ENCODE results near the gene MYO9A. TPM values are rescaled to one million over a fixed set of nuclear protein-coding genes. Genes with fewer than 3 reads are reported as not detected.

Gene MYO9A
- total RNA-seq, 1 donor from 2014 or later = 50.6 TPM

DNA sequence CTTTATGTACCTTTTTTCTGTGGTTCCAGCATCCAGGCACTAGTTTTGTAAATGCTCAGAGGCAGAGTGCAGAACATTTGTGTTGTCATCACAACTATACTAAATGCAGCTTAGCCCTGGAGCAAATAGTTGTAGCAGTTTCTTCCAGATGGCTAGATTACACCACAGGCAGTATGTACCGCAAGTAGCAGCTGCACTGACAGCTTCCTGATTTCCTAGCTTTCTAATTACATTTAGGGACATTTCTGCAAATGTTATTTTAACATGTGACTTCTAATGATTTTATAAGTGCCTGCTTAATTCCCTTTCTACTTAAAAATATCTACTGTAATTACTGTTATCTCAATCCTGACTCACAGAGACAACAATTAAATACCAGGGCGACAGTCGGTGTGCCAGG lies 201.1 kb downstream of the MYO9A start:
- DNase-seq (no peak), ATAC-seq (ENCODE audit: low read depth) (no peak)
- ChIA-PET CTCF (no interaction called here), POLR2A (no interaction called here)
- H3K4me3 Mint-ChIP-seq = no peak overlapping the region
- H3K27me3 Mint-ChIP-seq = no peaks in the 10 kb centered on the region
- intact Hi-C loops (cut with micrococcal nuclease) = no loop called here
- TF ChIP-seq, protein P1, sequence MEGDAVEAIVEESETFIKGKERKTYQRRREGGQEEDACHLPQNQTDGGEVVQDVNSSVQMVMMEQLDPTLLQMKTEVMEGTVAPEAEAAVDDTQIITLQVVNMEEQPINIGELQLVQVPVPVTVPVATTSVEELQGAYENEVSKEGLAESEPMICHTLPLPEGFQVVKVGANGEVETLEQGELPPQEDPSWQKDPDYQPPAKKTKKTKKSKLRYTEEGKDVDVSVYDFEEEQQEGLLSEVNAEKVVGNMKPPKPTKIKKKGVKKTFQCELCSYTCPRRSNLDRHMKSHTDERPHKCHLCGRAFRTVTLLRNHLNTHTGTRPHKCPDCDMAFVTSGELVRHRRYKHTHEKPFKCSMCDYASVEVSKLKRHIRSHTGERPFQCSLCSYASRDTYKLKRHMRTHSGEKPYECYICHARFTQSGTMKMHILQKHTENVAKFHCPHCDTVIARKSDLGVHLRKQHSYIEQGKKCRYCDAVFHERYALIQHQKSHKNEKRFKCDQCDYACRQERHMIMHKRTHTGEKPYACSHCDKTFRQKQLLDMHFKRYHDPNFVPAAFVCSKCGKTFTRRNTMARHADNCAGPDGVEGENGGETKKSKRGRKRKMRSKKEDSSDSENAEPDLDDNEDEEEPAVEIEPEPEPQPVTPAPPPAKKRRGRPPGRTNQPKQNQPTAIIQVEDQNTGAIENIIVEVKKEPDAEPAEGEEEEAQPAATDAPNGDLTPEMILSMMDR (IDR thresholded peaks at IDR 0.05) = no peak
- peaks cover 5% of the 10 kb centered on the region for H3K4me1 Mint-ChIP-seq
- no peak overlapping the region for H3K27ac Mint-ChIP-seq
- peaks cover 6% of the 10 kb centered on the region for H3K9me3 Mint-ChIP-seq
- H3K36me3 Mint-ChIP-seq (ENCODE audit: low read depth) = peaks cover 28% of the 10 kb centered on the region

DNA sequence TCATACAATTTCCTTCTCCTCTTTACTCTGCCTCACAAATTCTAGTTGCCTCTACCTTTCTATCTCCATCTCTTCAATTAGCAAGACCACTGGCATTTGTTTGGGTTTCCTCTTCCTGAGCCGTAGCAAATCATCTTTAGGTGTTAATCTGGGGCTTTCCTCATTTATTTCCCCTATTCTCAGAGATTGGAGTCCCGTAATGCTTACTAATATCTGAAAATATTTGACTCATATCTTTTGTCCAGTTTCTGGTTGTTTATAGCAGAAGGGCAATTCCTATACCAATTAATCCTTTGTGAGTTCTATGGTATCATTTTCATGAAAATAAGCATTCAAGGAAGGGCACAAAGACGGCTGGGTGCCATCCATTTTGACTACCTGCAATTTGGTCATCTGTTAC lies 203.9 kb downstream of the MYO9A start:
- ChIA-PET POLR2A (no interaction called here), CTCF (no interaction called here)
- Mint-ChIP-seq H3K27ac (peak overlapping the region; percentile 74), H3K4me1 (peaks cover 5% of the 10 kb centered on the region), H3K27me3 (no peaks in the 10 kb centered on the region), H3K9me3 (peaks cover 6% of the 10 kb centered on the region), H3K36me3 (ENCODE audit: low read depth) (peaks cover 30% of the 10 kb centered on the region), H3K4me3 (no peak overlapping the region)
- intact Hi-C loops (cut with micrococcal nuclease) = no loop called here
- TF ChIP-seq, protein P1 (IDR thresholded peaks at IDR 0.05) = no peak
- ATAC-seq (ENCODE audit: low read depth) = peak; percentile 40
- DNase-seq = no peak

DNA sequence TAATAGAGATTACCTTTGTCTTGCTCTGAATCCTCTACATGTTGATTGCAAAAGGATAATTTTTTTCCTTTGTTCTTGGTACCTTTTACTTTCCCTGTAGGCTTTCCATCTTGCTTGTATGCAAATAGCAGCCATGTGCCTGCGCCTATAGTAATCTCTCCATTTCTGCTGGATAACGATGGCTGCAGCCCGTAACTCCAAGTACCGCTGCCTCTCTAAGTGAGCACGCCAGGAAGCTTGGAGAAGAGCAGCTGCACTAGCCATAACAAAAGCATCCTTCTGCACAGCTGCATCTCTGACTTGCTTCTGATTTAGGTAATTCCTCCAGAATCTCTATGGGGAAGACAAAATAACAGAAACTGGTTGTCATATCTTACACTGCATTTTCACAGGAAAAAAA lies 218.3 kb downstream of the MYO9A start:
- TF ChIP-seq, protein P1 (IDR thresholded peaks at IDR 0.05) = no peak
- Mint-ChIP-seq H3K4me3 (no peak overlapping the region), H3K27me3 (no peaks in the 10 kb centered on the region), H3K9me3 (no peaks in the 10 kb centered on the region), H3K4me1 (no peaks in the 10 kb centered on the region), H3K36me3 (ENCODE audit: low read depth) (peaks cover 60% of the 10 kb centered on the region), H3K27ac (no peak overlapping the region)
- ATAC-seq (ENCODE audit: low read depth) (no peak), DNase-seq (no peak)
- intact Hi-C loops (cut with micrococcal nuclease) = no loop called here
- CTCF ChIA-PET = no interaction called here
- POLR2A ChIA-PET = no interaction called here

DNA sequence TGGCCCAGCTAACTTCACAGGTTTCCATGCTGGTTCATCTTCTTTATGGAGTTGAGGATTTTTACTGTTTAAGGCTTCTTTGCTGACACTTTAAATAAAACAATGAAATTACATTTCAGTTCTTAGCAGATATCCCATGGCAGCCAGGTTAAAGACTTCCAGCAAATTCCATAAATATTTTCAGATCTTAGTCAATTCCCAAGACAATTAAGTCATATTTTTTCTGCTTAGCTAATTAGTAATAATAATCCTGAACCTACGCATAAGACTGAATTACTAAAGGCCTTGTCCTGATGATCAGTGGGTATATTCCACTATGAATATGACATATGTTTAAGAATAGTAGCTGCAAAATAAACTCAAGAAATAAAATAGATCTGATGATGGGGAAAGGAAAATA lies 224.3 kb downstream of the MYO9A start:
- peaks cover 4% of the 10 kb centered on the region for H3K4me1 Mint-ChIP-seq
- no peaks in the 10 kb centered on the region for H3K27me3 Mint-ChIP-seq
- ChIA-PET CTCF (no interaction called here), POLR2A (no interaction called here)
- ATAC-seq (ENCODE audit: low read depth) (no peak), DNase-seq (no peak)
- TF ChIP-seq, protein P1 (IDR thresholded peaks at IDR 0.05) = no peak
- H3K9me3 Mint-ChIP-seq = no peaks in the 10 kb centered on the region
- H3K27ac Mint-ChIP-seq = no peak overlapping the region
- H3K36me3 Mint-ChIP-seq (ENCODE audit: low read depth) = peaks cover 58% of the 10 kb centered on the region
- no peak overlapping the region for H3K4me3 Mint-ChIP-seq
- intact Hi-C loops (cut with micrococcal nuclease) = no loop called here

DNA sequence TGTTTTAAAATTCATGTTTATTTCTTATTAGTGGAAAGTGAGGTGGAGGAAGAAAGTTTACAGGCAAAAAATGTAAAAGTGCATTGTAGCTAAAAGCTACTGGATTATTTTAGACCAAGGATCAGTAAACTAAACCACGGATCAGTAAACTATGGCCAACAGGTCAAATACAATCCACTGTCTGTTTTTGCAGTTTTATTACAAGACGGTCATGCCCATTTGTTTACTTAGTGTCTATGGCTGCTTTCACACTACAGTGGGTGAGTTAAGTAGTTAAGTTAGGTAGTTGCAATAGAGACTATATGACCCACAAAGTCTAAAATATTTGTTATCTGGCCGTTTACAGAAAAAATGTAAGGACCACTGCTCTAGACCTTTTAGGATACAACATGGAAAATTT lies 225.6 kb downstream of the MYO9A start:
- TF ChIP-seq, protein P1 (IDR thresholded peaks at IDR 0.05) = no peak
- ChIA-PET POLR2A (no interaction called here), CTCF (no interaction called here)
- no peak overlapping the region for H3K4me3 Mint-ChIP-seq
- H3K9me3 Mint-ChIP-seq = no peaks in the 10 kb centered on the region
- ATAC-seq (ENCODE audit: low read depth) (no peak), DNase-seq (no peak)
- peaks cover 53% of the 10 kb centered on the region for H3K36me3 Mint-ChIP-seq (ENCODE audit: low read depth)
- H3K27ac Mint-ChIP-seq = no peak overlapping the region
- intact Hi-C loops (cut with micrococcal nuclease) = no loop called here
- peaks cover 5% of the 10 kb centered on the region for H3K4me1 Mint-ChIP-seq
- H3K27me3 Mint-ChIP-seq = no peaks in the 10 kb centered on the region
